ENCODE measurements around the gene ITM2B.

DNA sequence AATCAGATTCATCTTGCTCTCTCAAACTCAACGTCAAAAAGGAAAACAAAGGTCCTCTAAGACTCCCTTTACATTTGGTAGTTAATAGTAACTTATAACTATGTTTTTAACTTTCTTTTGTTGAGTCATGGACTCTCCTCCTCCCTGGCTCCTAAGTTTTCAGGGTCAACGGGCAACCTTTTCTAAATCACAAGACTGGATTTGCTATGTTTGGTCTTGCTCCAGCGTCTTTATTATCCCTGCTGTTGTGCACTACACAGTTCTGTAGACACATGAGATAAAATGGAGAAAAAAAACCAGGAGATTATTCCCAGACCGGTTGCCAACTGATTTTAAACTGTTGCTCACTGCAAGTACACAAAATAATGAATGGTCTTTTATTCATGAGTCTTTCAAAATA is 1.9 kb upstream of the ITM2B start:
- TF ChIP-seq ZNF10 (tag by site-specific recombination; IDR thresholded peaks at IDR 0.05) (no peak), REPIN1 (tag by site-specific recombination; IDR thresholded peaks at IDR 0.05; ENCODE audit: low read depth) (no peak), ZNF274 (IDR thresholded peaks at IDR 0.05; ENCODE audit: low read length) (no peak), ZNF274 (tag by site-specific recombination; IDR thresholded peaks at IDR 0.05; ENCODE audit: borderline replicate concordance) (no peak), KLF10 (tag by site-specific recombination; IDR thresholded peaks at IDR 0.05) (no peak), TCF7L2 (IDR thresholded peaks at IDR 0.05; ENCODE audit: borderline replicate concordance, low read depth, low read length) (no peak), ZNF777 (tag by site-specific recombination; IDR thresholded peaks at IDR 0.05; ENCODE audit: borderline replicate concordance) (no peak), ZNF626 (tag by site-specific recombination; IDR thresholded peaks at IDR 0.05) (no peak), ZXDB (tag by site-specific recombination; IDR thresholded peaks at IDR 0.05) (no peak), ZNF121 (tag by site-specific recombination; IDR thresholded peaks at IDR 0.05) (no peak), ZNF391 (tag by site-specific recombination; IDR thresholded peaks at IDR 0.05; ENCODE audit: borderline replicate concordance, low read depth) (no peak), ZNF311 (tag by site-specific recombination; IDR thresholded peaks at IDR 0.05; ENCODE audit: borderline replicate concordance) (no peak)
- TF ChIP-seq, protein P1, sequence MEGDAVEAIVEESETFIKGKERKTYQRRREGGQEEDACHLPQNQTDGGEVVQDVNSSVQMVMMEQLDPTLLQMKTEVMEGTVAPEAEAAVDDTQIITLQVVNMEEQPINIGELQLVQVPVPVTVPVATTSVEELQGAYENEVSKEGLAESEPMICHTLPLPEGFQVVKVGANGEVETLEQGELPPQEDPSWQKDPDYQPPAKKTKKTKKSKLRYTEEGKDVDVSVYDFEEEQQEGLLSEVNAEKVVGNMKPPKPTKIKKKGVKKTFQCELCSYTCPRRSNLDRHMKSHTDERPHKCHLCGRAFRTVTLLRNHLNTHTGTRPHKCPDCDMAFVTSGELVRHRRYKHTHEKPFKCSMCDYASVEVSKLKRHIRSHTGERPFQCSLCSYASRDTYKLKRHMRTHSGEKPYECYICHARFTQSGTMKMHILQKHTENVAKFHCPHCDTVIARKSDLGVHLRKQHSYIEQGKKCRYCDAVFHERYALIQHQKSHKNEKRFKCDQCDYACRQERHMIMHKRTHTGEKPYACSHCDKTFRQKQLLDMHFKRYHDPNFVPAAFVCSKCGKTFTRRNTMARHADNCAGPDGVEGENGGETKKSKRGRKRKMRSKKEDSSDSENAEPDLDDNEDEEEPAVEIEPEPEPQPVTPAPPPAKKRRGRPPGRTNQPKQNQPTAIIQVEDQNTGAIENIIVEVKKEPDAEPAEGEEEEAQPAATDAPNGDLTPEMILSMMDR (tag by site-specific recombination; IDR thresholded peaks at IDR 0.05): no peak
- TF ChIP-seq, protein P2, sequence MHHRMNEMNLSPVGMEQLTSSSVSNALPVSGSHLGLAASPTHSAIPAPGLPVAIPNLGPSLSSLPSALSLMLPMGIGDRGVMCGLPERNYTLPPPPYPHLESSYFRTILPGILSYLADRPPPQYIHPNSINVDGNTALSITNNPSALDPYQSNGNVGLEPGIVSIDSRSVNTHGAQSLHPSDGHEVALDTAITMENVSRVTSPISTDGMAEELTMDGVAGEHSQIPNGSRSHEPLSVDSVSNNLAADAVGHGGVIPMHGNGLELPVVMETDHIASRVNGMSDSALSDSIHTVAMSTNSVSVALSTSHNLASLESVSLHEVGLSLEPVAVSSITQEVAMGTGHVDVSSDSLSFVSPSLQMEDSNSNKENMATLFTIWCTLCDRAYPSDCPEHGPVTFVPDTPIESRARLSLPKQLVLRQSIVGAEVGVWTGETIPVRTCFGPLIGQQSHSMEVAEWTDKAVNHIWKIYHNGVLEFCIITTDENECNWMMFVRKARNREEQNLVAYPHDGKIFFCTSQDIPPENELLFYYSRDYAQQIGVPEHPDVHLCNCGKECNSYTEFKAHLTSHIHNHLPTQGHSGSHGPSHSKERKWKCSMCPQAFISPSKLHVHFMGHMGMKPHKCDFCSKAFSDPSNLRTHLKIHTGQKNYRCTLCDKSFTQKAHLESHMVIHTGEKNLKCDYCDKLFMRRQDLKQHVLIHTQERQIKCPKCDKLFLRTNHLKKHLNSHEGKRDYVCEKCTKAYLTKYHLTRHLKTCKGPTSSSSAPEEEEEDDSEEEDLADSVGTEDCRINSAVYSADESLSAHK (tag by site-specific recombination; IDR thresholded peaks at IDR 0.05): no peak
- TF ChIP-seq, protein P3, sequence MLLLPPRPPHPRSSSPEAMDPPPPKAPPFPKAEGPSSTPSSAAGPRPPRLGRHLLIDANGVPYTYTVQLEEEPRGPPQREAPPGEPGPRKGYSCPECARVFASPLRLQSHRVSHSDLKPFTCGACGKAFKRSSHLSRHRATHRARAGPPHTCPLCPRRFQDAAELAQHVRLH (tag by site-specific recombination; IDR thresholded peaks at IDR 0.05): no peak

All from HEK293 (cell line).